ENCODE measurements around the gene CELF3. TPM values are rescaled to one million over a fixed set of nuclear protein-coding genes. Genes with fewer than 3 reads are reported as not detected.

CELF3 gene
- total RNA-seq, 1 donor from 2014 or later, result not detected

- DNase-seq, result no peak
- peaks cover 6% of the 10 kb centered on the region for H3K36me3 ChIP-seq
- no peaks in the 10 kb centered on the region for H3K27me3 ChIP-seq
- peak overlapping the region; percentile 40 for H3K27ac ChIP-seq
- peak; percentile 78 for ATAC-seq
- no peaks in the 10 kb centered on the region for H3K9me3 ChIP-seq
- TF ChIP-seq CTCF (IDR thresholded peaks at IDR 0.05), result no peak
- no peak overlapping the region for H3K4me3 ChIP-seq
- peaks cover 25% of the 10 kb centered on the region for H3K4me1 ChIP-seq
- intact Hi-C loops (cut with DNase I), result no loop called here
Observed at GRCh38 chr1:151653397-151653796, 63.2 kb downstream of the CELF3 start.

Other genes starting within 250 kb of the CELF3 start
- gene CGN, start 205.4 kb downstream of the CELF3 start, total RNA-seq, result 62.5 TPM
- gene TUFT1, start 176.5 kb downstream of the CELF3 start, total RNA-seq, result 13.3 TPM
- 62.1 TPM for gene SNX27, start 104.8 kb downstream of the CELF3 start, total RNA-seq
- not detected for gene RIIAD1, start 4.7 kb upstream of the CELF3 start, total RNA-seq
- gene MRPL9, start 46.7 kb upstream of the CELF3 start, total RNA-seq, result 54.6 TPM
- gene TDRKH, start 73.7 kb upstream of the CELF3 start, total RNA-seq, result 12.8 TPM
- 0.29 TPM for gene LINGO4, start 88.6 kb upstream of the CELF3 start, total RNA-seq
- 16.4 TPM for gene RORC, start 115.0 kb upstream of the CELF3 start, total RNA-seq
- gene C2CD4D, start 123.0 kb upstream of the CELF3 start, total RNA-seq, result 0.29 TPM
- gene THEM5, start 136.9 kb upstream of the CELF3 start, total RNA-seq, result not detected
- gene THEM4, start 192.7 kb upstream of the CELF3 start, total RNA-seq, result 14.0 TPM

All from upper lobe of right lung (tissue), 1 donor.